Mesendoderm (in vitro differentiated cells): Measurements from ENCODE around the gene GRIK1.

Source experiments
- DNase-seq: peaks from one replicate; pipeline ENCODE4 v3.0.0; 2013
- H2AK5ac ChIP-seq: 2 replicates; pipeline ENCODE4 v1.6.1; 2013; ENCODE audit warnings: low read length, inconsistent platforms
- H2BK120ac ChIP-seq: 2 replicates; pipeline ENCODE4 v1.6.1; 2013; ENCODE audit warnings: low read depth, mild to moderate bottlenecking, low read length, moderate library complexity, mixed read lengths
- H2BK15ac ChIP-seq: replicated peaks from 2 replicates; pipeline ENCODE4 v1.6.1; 2013; ENCODE audit warnings: low read depth, mild to moderate bottlenecking, moderate library complexity
- H2BK5ac ChIP-seq: 2 replicates; pipeline ENCODE4 v1.6.1; 2013; ENCODE audit warnings: low read length, inconsistent platforms
- H3K18ac ChIP-seq: 2 replicates; pipeline ENCODE4 v1.6.1; 2013; ENCODE audit warnings: mild to moderate bottlenecking, low read length, mixed read lengths
- H3K23ac ChIP-seq: one replicate; pipeline ENCODE4 v1.6.1; 2013; ENCODE audit warnings: low read length
- H3K27ac ChIP-seq: 2 replicates; pipeline ENCODE4 v1.5.1; 2013; ENCODE audit warnings: low read depth, mild to moderate bottlenecking, inconsistent platforms, low read length, moderate library complexity
- H3K27me3 ChIP-seq: 2 replicates; pipeline ENCODE4 v1.6.1; 2013; ENCODE audit warnings: low read length, control low read depth, mild to moderate bottlenecking, inconsistent platforms; ENCODE audit not compliant: insufficient read depth, poor library complexity
- H3K36me3 ChIP-seq: 2 replicates; pipeline ENCODE4 v1.6.1; 2013; ENCODE audit warnings: low read length, inconsistent platforms; ENCODE audit not compliant: control insufficient read depth, insufficient read depth
- H3K4ac ChIP-seq: one replicate; pipeline ENCODE4 v1.6.1; 2013; ENCODE audit warnings: low read depth, mild to moderate bottlenecking, low read length, moderate library complexity
- H3K4me1 ChIP-seq: 2 replicates; pipeline ENCODE4 v1.6.1; 2013; ENCODE audit warnings: low read depth, low read length, inconsistent platforms; ENCODE audit not compliant: control insufficient read depth
- H3K4me2 ChIP-seq: 2 replicates; pipeline ENCODE4 v1.6.1; 2013; ENCODE audit warnings: low read length
- H3K4me3 ChIP-seq: 2 replicates; pipeline ENCODE4 v1.5.1; 2013; ENCODE audit warnings: mild to moderate bottlenecking, low read length
- H3K56ac ChIP-seq: one replicate; pipeline ENCODE4 v1.6.1; 2013; ENCODE audit warnings: low read length
- H3K79me1 ChIP-seq: 2 replicates; pipeline ENCODE4 v1.6.1; 2013; ENCODE audit warnings: low read length, inconsistent platforms
- H3K79me2 ChIP-seq: 2 replicates; pipeline ENCODE4 v1.6.1; 2013; ENCODE audit warnings: mild to moderate bottlenecking, low read length; ENCODE audit not compliant: control insufficient read depth, insufficient read depth
- H3K9ac ChIP-seq: 2 replicates; pipeline ENCODE4 v1.6.1; 2013; ENCODE audit warnings: low read length, inconsistent platforms
- H4K5ac ChIP-seq: one replicate; pipeline ENCODE4 v1.6.1; 2013; ENCODE audit warnings: low read length
- H4K8ac ChIP-seq: one replicate; pipeline ENCODE4 v1.6.1; 2013; ENCODE audit warnings: low read depth, mild to moderate bottlenecking, control low read depth, low read length, moderate library complexity
- WGBS: extraction: QIAGEN DNeasy Blood & Tissue Kit; methylation state at CpG from one replicate; pipeline ENCODE4 v1.1.7; 2013; ENCODE audit warnings: low lambda C conversion rate, missing lambda C conversion rate; ENCODE audit not compliant: insufficient coverage; ENCODE audit errors: extremely low coverage; 5-methylcytosine and 5-hydroxymethylcytosine counted together

GRIK1 gene

GRCh38 chr21:29640080-29640508 lies 299.7 kb downstream of the GRIK1 start:
- H3K79me1 ChIP-seq, result no peaks in the 10 kb centered on the region

GRCh38 chr21:29639366-29640079 lies 300.3 kb downstream of the GRIK1 start:
- H3K4me1 ChIP-seq, result no peaks in the 10 kb centered on the region
- H2AK5ac ChIP-seq, result no peak overlapping the region
- H3K4ac ChIP-seq, result no peak overlapping the region
- no peak overlapping the region for H3K4me2 ChIP-seq
- no peak overlapping the region for H2BK15ac ChIP-seq
- no peaks in the 10 kb centered on the region for H3K79me2 ChIP-seq
- no peak overlapping the region for H4K8ac ChIP-seq
- no peak overlapping the region for H2BK120ac ChIP-seq
- H2BK5ac ChIP-seq, result no peak overlapping the region
- H3K18ac ChIP-seq, result no peak overlapping the region
- H3K27ac ChIP-seq, result no peak overlapping the region
- no peak for DNase-seq
- no peaks in the 10 kb centered on the region for H3K79me1 ChIP-seq
- H3K23ac ChIP-seq, result no peak overlapping the region
- no peak overlapping the region for H3K4me3 ChIP-seq
- H3K9ac ChIP-seq, result no peak overlapping the region
- no peak overlapping the region for H3K56ac ChIP-seq
- WGBS, result no CpG with 5 or more reads among the region's 5 CpGs
- no peak overlapping the region for H4K5ac ChIP-seq
- no peaks in the 10 kb centered on the region for H3K36me3 ChIP-seq
- no peaks in the 10 kb centered on the region for H3K27me3 ChIP-seq

More at GRCh38 chr21:29640080-29640508, 299.7 kb downstream of the GRIK1 start:
- Histone ChIP-seq H3K27me3 (no peaks in the 10 kb centered on the region), H3K79me2 (no peaks in the 10 kb centered on the region), H4K8ac (no peak overlapping the region), H3K18ac (no peak overlapping the region), H3K4me2 (no peak overlapping the region), H3K9ac (no peak overlapping the region), H2AK5ac (no peak overlapping the region), H2BK120ac (no peak overlapping the region), H3K23ac (no peak overlapping the region), H2BK15ac (no peak overlapping the region), H3K4me1 (no peaks in the 10 kb centered on the region), H3K36me3 (no peaks in the 10 kb centered on the region), H2BK5ac (no peak overlapping the region), H3K27ac (no peak overlapping the region), H3K4me3 (no peak overlapping the region), H3K56ac (no peak overlapping the region), H4K5ac (no peak overlapping the region), H3K4ac (no peak overlapping the region)
- DNase-seq, result no peak
- no CpG with 5 or more reads among the region's 2 CpGs for WGBS

- Histone ChIP-seq H2BK5ac (no peak overlapping the region), H2BK120ac (no peak overlapping the region), H3K4me1 (no peaks in the 10 kb centered on the region), H3K9ac (no peak overlapping the region), H3K36me3 (no peaks in the 10 kb centered on the region), H4K5ac (no peak overlapping the region), H3K18ac (no peak overlapping the region), H2AK5ac (no peak overlapping the region), H2BK15ac (no peak overlapping the region), H3K79me2 (no peaks in the 10 kb centered on the region), H4K8ac (no peak overlapping the region), H3K79me1 (no peaks in the 10 kb centered on the region), H3K27ac (no peak overlapping the region), H3K27me3 (no peaks in the 10 kb centered on the region), H3K23ac (no peak overlapping the region), H3K4ac (no peak overlapping the region), H3K4me2 (no peak overlapping the region), H3K4me3 (no peak overlapping the region), H3K56ac (no peak overlapping the region)
- DNase-seq, result no peak
- no CpG with 5 or more reads among the region's 2 CpGs for WGBS
Observed at GRCh38 chr21:29638761-29639327, 301.0 kb downstream of the GRIK1 start.

- Histone ChIP-seq H3K56ac (no peak overlapping the region), H3K18ac (no peak overlapping the region), H3K4me2 (no peak overlapping the region), H3K36me3 (no peaks in the 10 kb centered on the region), H2BK15ac (no peak overlapping the region), H3K27me3 (no peaks in the 10 kb centered on the region), H2BK120ac (no peak overlapping the region), H2BK5ac (no peak overlapping the region), H3K4ac (no peak overlapping the region), H3K79me1 (no peaks in the 10 kb centered on the region), H3K9ac (no peak overlapping the region), H4K8ac (no peak overlapping the region), H3K4me3 (no peak overlapping the region), H3K27ac (no peak overlapping the region), H2AK5ac (no peak overlapping the region), H4K5ac (no peak overlapping the region), H3K79me2 (no peaks in the 10 kb centered on the region), H3K23ac (no peak overlapping the region), H3K4me1 (no peaks in the 10 kb centered on the region)
- DNase-seq, result no peak
- WGBS, result no CpG with 5 or more reads among the region's 7 CpGs
Observed at GRCh38 chr21:29638138-29638537, 301.7 kb downstream of the GRIK1 start.

- Histone ChIP-seq H2BK120ac (no peak overlapping the region), H2BK5ac (no peak overlapping the region), H3K79me1 (no peaks in the 10 kb centered on the region), H3K4ac (no peak overlapping the region), H3K79me2 (no peaks in the 10 kb centered on the region), H4K8ac (no peak overlapping the region), H3K27me3 (no peaks in the 10 kb centered on the region), H3K56ac (no peak overlapping the region), H3K4me2 (no peak overlapping the region), H3K27ac (no peak overlapping the region), H4K5ac (no peak overlapping the region), H2AK5ac (no peak overlapping the region), H3K9ac (no peak overlapping the region), H3K4me1 (no peaks in the 10 kb centered on the region), H2BK15ac (no peak overlapping the region), H3K36me3 (no peaks in the 10 kb centered on the region), H3K4me3 (no peak overlapping the region), H3K23ac (no peak overlapping the region), H3K18ac (no peak overlapping the region)
- no peak for DNase-seq
- no CpG with 5 or more reads among the region's 4 CpGs for WGBS
Observed at GRCh38 chr21:29637553-29637952, 302.2 kb downstream of the GRIK1 start.

GRCh38 chr21:29637134-29637533 lies 302.7 kb downstream of the GRIK1 start:
- H3K79me2 ChIP-seq, result no peaks in the 10 kb centered on the region
- H3K4me2 ChIP-seq, result no peak overlapping the region
- H3K4me3 ChIP-seq, result no peak overlapping the region
- no CpG with 5 or more reads among the region's 4 CpGs for WGBS
- no peak overlapping the region for H2BK5ac ChIP-seq
- H2BK120ac ChIP-seq, result no peak overlapping the region
- H4K5ac ChIP-seq, result no peak overlapping the region
- H3K23ac ChIP-seq, result no peak overlapping the region
- H3K36me3 ChIP-seq, result no peaks in the 10 kb centered on the region
- H3K27ac ChIP-seq, result no peak overlapping the region
- no peak overlapping the region for H3K4ac ChIP-seq
- H4K8ac ChIP-seq, result no peak overlapping the region
- H2AK5ac ChIP-seq, result no peak overlapping the region
- no peak overlapping the region for H2BK15ac ChIP-seq
- no peak overlapping the region for H3K18ac ChIP-seq
- no peak overlapping the region for H3K9ac ChIP-seq
- no peaks in the 10 kb centered on the region for H3K79me1 ChIP-seq
- no peak overlapping the region for H3K56ac ChIP-seq
- no peak for DNase-seq
- no peaks in the 10 kb centered on the region for H3K27me3 ChIP-seq
- no peaks in the 10 kb centered on the region for H3K4me1 ChIP-seq
